HepG2 (cell line): ENCODE measurements around the gene PDZD4. TPM values are rescaled to one million over a fixed set of nuclear protein-coding genes. Genes with fewer than 3 reads are reported as not detected.

Source experiments
- ATAC-seq: fragments of 200-7000 bp; cut with Tn5 transposase; 3 replicates; pipeline ENCODE4 v1.9.1; 2020; ENCODE audit warnings: mild to moderate bottlenecking, moderate library complexity
- BruUV-seq: library from RNA; stranded (reverse); fragments of 400-500 nt; replicated peaks from 2 replicates; lab custom pipeline; 2021; lab: Mats Ljungman, UMichigan
- CTCF ChIA-PET: fragments of 300-600 bp; formaldehyde crosslinking; extraction: SDS; loops from one replicate; lab custom pipeline; 2021; ENCODE audit warnings: low total read pairs, inconsistent platforms, low intra/inter-chr PET ratio; lab: Yijun Ruan, JAX
- POLR2A ChIA-PET: fragments of 350-600 bp; sonication (Branson Sonifier 250); formaldehyde crosslinking; loops from one replicate; lab custom pipeline; 2020; ENCODE audit warnings: antibody characterized with exemption, inconsistent platforms; lab: Yijun Ruan, JAX
- DNase-seq: peaks from one replicate; pipeline ENCODE4 v3.0.0-alpha.2; 2015; ENCODE audit warnings: low spot score
- FAIRE-seq: peaks from 3 replicates; lab custom pipeline; 2011; peaks lifted over from hg19 to GRCh38; lab: Jason Lieb, UNC
- H2AFZ ChIP-seq: one replicate; pipeline ENCODE4 v1.6.1; 2011; ENCODE audit warnings: low read length, inconsistent platforms
- H3K27ac ChIP-seq: fragments of 300-600 bp; 3 replicates; pipeline ENCODE4 v1.8.0; 2011; ENCODE audit warnings: mixed run types, mild to moderate bottlenecking, mixed read lengths, low read length, inconsistent platforms; ENCODE audit not compliant: insufficient read depth; ENCODE audit errors: extremely low read length
- H3K27me3 ChIP-seq, 2 experiments: fragments of 200-600 bp in 1 of 2; 2 replicates in 1 of 2; 3 replicates in 1 of 2; pipeline versions ENCODE4 v1.6.0 to v1.8.0; 2011; ENCODE audit warnings: low read length in 2 of 2, mild to moderate bottlenecking in 2 of 2, moderate library complexity in 2 of 2, inconsistent platforms in 1 of 2; ENCODE audit not compliant: insufficient read depth in 2 of 2, control insufficient read depth in 1 of 2
- H3K36me3 ChIP-seq, 2 experiments: fragments of 200-600 bp in 1 of 2; replicated peaks in 1 of 2; 2 replicates in 1 of 2; 3 replicates in 1 of 2; pipeline versions ENCODE4 v1.5.1 to v1.8.0; 2011; ENCODE audit warnings: low read length in 2 of 2, inconsistent platforms in 1 of 2; ENCODE audit not compliant: insufficient read depth in 2 of 2, control insufficient read depth in 1 of 2
- H3K4me1 ChIP-seq: 2 replicates; pipeline ENCODE4 v1.5.1; 2012; ENCODE audit warnings: low read length, inconsistent platforms; ENCODE audit not compliant: insufficient read depth
- H3K4me2 ChIP-seq: 2 replicates; pipeline ENCODE4 v1.6.0; 2011; ENCODE audit warnings: low read depth, low read length, inconsistent platforms
- H3K4me3 ChIP-seq, 3 experiments: fragments of 200-600 bp in 1 of 3; sonication (generic), shearing (Covaris generic) in 1 of 3; replicated peaks in 1 of 3; 2 replicates each; pipeline ENCODE4 v1.5.1; 2011 to 2016; ENCODE audit warnings: low read length in 3 of 3, inconsistent platforms in 2 of 3, low read depth in 2 of 3, mild to moderate bottlenecking in 2 of 3, control low read depth in 1 of 3, mixed read lengths in 1 of 3; ENCODE audit not compliant: insufficient read depth in 1 of 3
- H3K79me2 ChIP-seq: one replicate; pipeline ENCODE4 v1.6.1; 2011; ENCODE audit warnings: low read length, inconsistent platforms; ENCODE audit not compliant: insufficient read depth
- H3K9ac ChIP-seq: 2 replicates; pipeline ENCODE4 v1.6.0; 2011; ENCODE audit warnings: mild to moderate bottlenecking, low read depth, low read length, inconsistent platforms; ENCODE audit not compliant: insufficient read depth
- H3K9me3 ChIP-seq: 2 replicates; pipeline ENCODE4 v1.5.1; 2012; ENCODE audit warnings: mild to moderate bottlenecking, low read length
- H4K20me1 ChIP-seq: 2 replicates; pipeline ENCODE4 v1.6.0; 2011; ENCODE audit warnings: inconsistent platforms, mild to moderate bottlenecking, low read length, moderate library complexity; ENCODE audit not compliant: insufficient read depth
- AGO2 ChIP-seq: fragments of 200-400 bp; formaldehyde crosslinking; optimal IDR thresholded peaks from 2 replicates; pipeline ENCODE3; 2017; ENCODE audit warnings: mild to moderate bottlenecking, low read depth, low read length, moderate library complexity
- MIER3 ChIP-seq: IDR thresholded peaks from 2 replicates; pipeline ENCODE4 v1.6.1; 2016; ENCODE audit warnings: missing compliant biosample characterization, borderline replicate concordance
- RBFOX2 ChIP-seq: fragments of 200-400 bp; formaldehyde crosslinking; IDR thresholded peaks from 2 replicates; pipeline ENCODE4 v1.6.1; 2017; ENCODE audit warnings: low read depth, mild to moderate bottlenecking, low read length
- ZNF598 ChIP-seq: sonication (generic); formaldehyde crosslinking; IDR thresholded peaks from 2 replicates; pipeline ENCODE4 v1.5.1; 2020; ENCODE audit warnings: mild to moderate bottlenecking, missing genetic modification reagents, borderline replicate concordance
- WGBS: methylation state at CpG from one replicate; pipeline ENCODE4 v1.1.6; 2017; ENCODE audit warnings: low lambda C conversion rate; 5-methylcytosine and 5-hydroxymethylcytosine counted together
- in situ Hi-C: cut with HindIII; loops from 2 replicates; pipeline ENCODE4 v1.10.0; 2017; ENCODE audit warnings: low pct_unique_long_range_greater_than_20kb; ENCODE audit not compliant: extremely low pct_ligation_motif_present
- intact Hi-C: fragments of 100-400 bp; cut with micrococcal nuclease; formaldehyde crosslinking; loops from one replicate; pipeline ENCODE4 v1.10.0; 2022; ENCODE audit not compliant: unreplicated experiment
- polyA plus RNA-seq, 8 experiments: library from polyadenylated mRNA; depleted of rRNA in 3 of 8; stranded (reverse) in 7 of 8; unstranded in 1 of 8; fragments of >200 nt; fragmentation: Illumina TruSeq in 4 of 8; extraction: Trizol in 4 of 8; gene quantifications; 2 replicates each; pipeline versions ENCODE4 v1.2.1 to v1.2.3, GENCODE V29; 2011 to 2016; ENCODE audit warnings: low read depth in 4 of 8, missing spikeins in 1 of 8, mixed read lengths in 1 of 8; ENCODE audit not compliant: insufficient read depth in 1 of 8
- total RNA-seq, 5 experiments: library from RNA; depleted of rRNA; stranded (reverse); fragments of >200 nt; fragmentation: Illumina TruSeq; extraction: Trizol; gene quantifications; 2 replicates each; pipeline ENCODE4 v1.2.3, GENCODE V29; 2016; ENCODE audit warnings: low read depth in 1 of 5

PDZD4 gene
- total and polyA plus RNA-seq, 2 of the 13 experiments (the other 11 are each of a cell fraction or from before 2014, with no cell fraction given) = not detected

DNA sequence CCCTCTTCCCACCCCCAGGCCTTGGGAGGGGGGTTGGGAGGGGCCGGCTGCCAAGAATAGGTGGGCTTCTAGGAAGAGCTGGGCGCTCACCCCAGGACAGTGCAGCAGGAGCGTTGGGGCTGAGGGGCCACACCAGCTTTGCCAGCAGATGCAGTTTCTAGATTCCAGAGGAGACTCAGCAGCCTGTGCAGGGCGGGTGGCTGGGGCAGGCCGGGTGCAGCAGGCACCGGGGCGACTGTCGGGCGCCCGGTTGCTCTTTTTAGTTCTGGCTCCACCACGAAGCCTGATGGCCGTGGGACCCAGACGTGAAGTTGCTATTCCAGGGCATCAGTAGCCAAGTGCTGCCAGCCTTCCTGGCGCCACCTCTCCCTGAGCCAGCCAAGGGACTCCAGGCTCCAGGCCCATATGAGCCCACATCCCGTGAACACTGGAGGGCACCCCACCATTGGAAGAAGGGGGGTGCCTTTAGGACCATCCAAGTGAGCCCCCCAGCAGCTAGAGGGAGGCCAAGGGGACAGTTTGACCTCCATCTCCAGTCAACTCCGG lies 30.1 kb downstream of the PDZD4 start:
- DNase-seq = no peak
- H3K79me2 ChIP-seq = peaks cover 5% of the 10 kb centered on the region
- no peak overlapping the region for H3K27ac ChIP-seq
- no TSS peak for BruUV-seq
- no peaks in the 10 kb centered on the region for H4K20me1 ChIP-seq
- H3K4me1 ChIP-seq = peaks cover 12% of the 10 kb centered on the region
- H3K9me3 ChIP-seq = no peaks in the 10 kb centered on the region
- H3K9ac ChIP-seq = no peak overlapping the region
- CTCF ChIA-PET = no interaction called here
- intact Hi-C loops = no loop called here
- no CpG with 5 or more reads among the region's 16 CpGs for WGBS
- H3K36me3 ChIP-seq = peaks cover 0 to 2% of the 10 kb centered on the region in 2 experiments; a peak in 1 of 5 replicates
- no peak for ATAC-seq
- in situ Hi-C loops = no loop called here
- POLR2A ChIA-PET = no interaction called here
- H3K27me3 ChIP-seq = peaks cover 2 to 9% of the 10 kb centered on the region in 2 experiments; a peak in 2 of 5 replicates
- no peak overlapping the region for H2AFZ ChIP-seq
- TF ChIP-seq RBFOX2 (peak; percentile 32; the same call in 1 of the 2 replicates), AGO2 (peak; percentile 86), MIER3 (CRISPR knock-in tag) (no peak)
- FAIRE-seq = no peak
- no peak overlapping the region for H3K4me3 ChIP-seq
- H3K4me2 ChIP-seq = no peak overlapping the region

DNA sequence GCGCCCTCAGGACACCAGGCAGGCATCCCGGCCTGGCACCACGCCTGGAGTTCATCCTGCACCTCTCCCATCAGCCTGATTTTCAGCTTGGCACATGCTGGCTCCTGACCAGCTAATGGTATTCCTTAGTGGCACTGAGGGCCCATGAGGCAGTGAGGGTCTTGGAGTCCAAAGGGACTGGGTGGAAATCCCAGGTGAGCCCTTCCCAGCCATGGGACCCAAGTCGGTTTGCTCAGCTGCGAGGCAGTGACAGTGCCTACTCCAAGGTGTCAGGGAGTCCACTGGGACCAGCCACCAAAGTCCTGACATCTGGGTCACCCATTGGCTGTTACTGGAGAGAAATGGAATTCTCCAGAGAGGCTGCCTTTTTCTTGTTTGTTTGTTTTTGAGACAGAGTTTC lies 31.0 kb downstream of the PDZD4 start:
- no peak for DNase-seq
- no TSS peak for BruUV-seq
- H3K27me3 ChIP-seq = peaks cover 0 to 2% of the 10 kb centered on the region in 2 experiments; a peak in 1 of 5 replicates
- 100% methylated on average over 3 of the region's 5 CpGs for WGBS
- H3K36me3 ChIP-seq = peaks cover 0 to 2% of the 10 kb centered on the region in 2 experiments; a peak in 1 of 5 replicates
- CTCF ChIA-PET = no interaction called here
- H2AFZ ChIP-seq = no peak overlapping the region
- peaks cover 12% of the 10 kb centered on the region for H3K4me1 ChIP-seq
- no peak overlapping the region for H3K9ac ChIP-seq
- no peak for TF ChIP-seq ZNF598 (CRISPR knock-in tag)
- TF ChIP-seq, all 625 proteins: peak for 0
- Histone ChIP-seq H3K79me2 (peaks cover 10% of the 10 kb centered on the region), H3K4me3 (no peak overlapping the region), H3K4me2 (no peak overlapping the region), H3K9me3 (no peaks in the 10 kb centered on the region), H4K20me1 (no peaks in the 10 kb centered on the region), H3K27ac (no peak overlapping the region)
- no peak for FAIRE-seq
- ATAC-seq = no peak
- POLR2A ChIA-PET = no interaction called here
- in situ Hi-C loops (no loop called here), intact Hi-C loops (no loop called here)
